Motor neuron (in vitro differentiated cells): Measurements from ENCODE around the gene TTC7B. TPM values are rescaled to one million over a fixed set of nuclear protein-coding genes. Genes with fewer than 3 reads are reported as not detected.

Experiments used
- ATAC-seq, 8 experiments: fragments of 200-7000 bp; cut with Tn5 transposase; replicated peaks in 6 of 8; 2 replicates each; pipeline ENCODE4 v1.8.0; 2021; ENCODE audit warnings: mild to moderate bottlenecking in 8 of 8, moderate library complexity in 8 of 8
- H3K27ac ChIP-seq, 2 donors: fragments of 250-450 bp; sonication (Bioruptor Pico); 2 replicates each; pipeline ENCODE4 v1.9.0; 2021; ENCODE audit warnings: antibody characterized with exemption in 2 of 2, mild to moderate bottlenecking in 2 of 2, moderate library complexity in 1 of 2
- H3K4me1 ChIP-seq, 2 donors: fragments of 250-450 bp; sonication (Bioruptor Pico); replicated peaks in 1 of 2; 2 replicates each; pipeline ENCODE4 v1.6.1; 2021; ENCODE audit warnings: antibody characterized with exemption in 2 of 2, mild to moderate bottlenecking in 2 of 2, moderate library complexity in 1 of 2
- H3K4me3 ChIP-seq, 5 donors: fragments of 250-450 bp; sonication (Bioruptor Pico); 2 replicates each; pipeline ENCODE4 v1.9.0; 2021; ENCODE audit warnings: antibody characterized with exemption in 5 of 5, mild to moderate bottlenecking in 5 of 5, moderate library complexity in 4 of 5
- WGBS, 10 experiments: fragments of 450-650 bp; shearing (Covaris generic); methylation state at CpG; one replicate each; pipeline ENCODE4 v1.0.0; 2022; 5-methylcytosine and 5-hydroxymethylcytosine counted together
- in situ Hi-C, 9 experiments: fragments of 400-800 bp; cut with MboI; loops; one replicate each; pipeline ENCODE4 v1.15.0; 2021; ENCODE audit warnings: low sequenced_read_pairs in 9 of 9, low pct_unique_long_range_greater_than_20kb in 2 of 9; ENCODE audit not compliant: unreplicated experiment in 9 of 9
- total RNA-seq, 8 experiments: library from RNA; unstranded; fragments of 300-600 nt; gene quantifications; 2 replicates each; pipeline versions ENCODE4 v1.2.3 to v1.2.4, GENCODE V29; 2022

TTC7B gene
- total RNA-seq, 8 experiments from 2014 or later, result 0.81 to 38.2 (median 22.8) TPM

DNA sequence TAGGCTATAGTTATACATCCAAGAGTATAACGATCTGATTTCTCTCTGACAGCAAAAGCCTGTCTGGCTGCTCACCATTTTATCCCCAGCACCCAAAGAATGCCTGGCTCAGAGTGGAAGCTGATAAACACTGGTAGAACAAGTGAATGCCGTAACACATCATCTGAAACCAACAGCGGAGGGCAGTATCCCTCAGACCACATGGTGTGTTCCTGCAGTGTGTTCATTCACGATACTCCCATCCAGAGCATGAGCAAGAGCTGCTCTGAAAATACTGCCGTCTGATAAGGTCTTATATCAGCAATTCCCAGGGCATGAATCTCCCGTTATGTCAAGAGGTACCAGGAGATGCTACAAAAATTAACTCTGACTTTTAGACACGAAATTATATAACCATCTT, 95.9 kb downstream of the TTC7B start:
- Histone ChIP-seq H3K4me3 (no peak overlapping the region), H3K4me1 (no peaks in the 10 kb centered on the region), H3K27ac (no peak overlapping the region)
- peak in 2 of 8 experiments; percentile 50 to 62 for ATAC-seq
- WGBS, 10 experiments, result 66 to 87% (median 79%) methylated on average over 2 to 5 of the region's 7 CpGs
- in situ Hi-C loops, result loop anchor here in 1 of 9 experiments (25.0 kb wide), 1 partner anchor 408 kb away; no protein-coding TSS in a partner anchor

DNA sequence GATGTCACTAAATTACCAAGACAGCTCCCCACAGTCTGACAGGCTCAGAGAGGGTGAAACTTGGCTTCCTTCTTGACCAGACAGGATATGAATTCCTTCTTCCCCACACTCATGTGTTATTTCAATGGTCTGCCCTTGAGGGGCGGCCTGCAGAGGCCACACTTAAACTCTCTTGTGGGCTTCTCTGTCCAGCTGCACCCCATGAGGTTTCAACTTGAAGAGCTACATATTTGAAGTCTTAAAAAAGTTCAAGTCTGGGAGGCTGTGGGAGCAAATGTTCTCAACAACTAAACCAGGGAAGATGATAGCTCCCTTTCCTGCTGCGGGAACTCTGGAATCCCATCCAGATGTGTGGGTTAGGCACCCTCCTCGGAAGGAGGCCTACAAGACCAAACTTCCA, 98.3 kb downstream of the TTC7B start:
- Histone ChIP-seq H3K4me1 (no peaks in the 10 kb centered on the region), H3K4me3 (no peak overlapping the region), H3K27ac (no peak overlapping the region)
- WGBS, 10 experiments, result 0 to 100% (median 30%) methylated on average over 1 to 3 of the region's 3 CpGs; no CpG with 5 or more reads in 5 of the 10 experiments
- in situ Hi-C loops, result loop anchor here in 1 of 9 experiments (25.0 kb wide), 1 partner anchor 406 kb away; no protein-coding TSS in a partner anchor
- no peak for ATAC-seq

DNA sequence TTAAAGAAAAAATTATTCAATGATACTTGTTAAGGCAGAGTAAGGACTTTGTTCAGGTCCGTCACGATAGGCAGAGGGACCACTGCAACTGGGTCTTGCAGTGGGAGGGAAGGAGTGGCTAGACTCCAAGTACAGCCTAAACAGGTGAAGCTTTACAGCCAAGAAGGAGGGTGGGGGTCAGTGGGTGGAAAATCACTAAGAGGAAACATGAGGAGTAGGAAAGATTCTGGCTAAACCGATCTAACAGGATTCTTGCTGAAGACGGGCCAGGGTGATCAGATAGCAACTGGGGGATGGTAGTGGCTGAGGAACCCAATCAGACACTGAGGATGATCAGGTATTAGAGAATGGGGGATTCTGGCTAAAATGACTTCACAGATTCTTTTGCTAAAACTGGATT, 100.2 kb downstream of the TTC7B start:
- H3K27ac ChIP-seq, result no peak overlapping the region
- H3K4me3 ChIP-seq, result no peak overlapping the region
- no peaks in the 10 kb centered on the region for H3K4me1 ChIP-seq
- no peak for ATAC-seq
- 71 to 100% (median 91%) methylated on average over 1 to 4 of the region's 4 CpGs; no CpG with 5 or more reads in 4 of the 10 experiments for WGBS, 10 experiments
- in situ Hi-C loops, result loop anchor here in 1 of 9 experiments (25.0 kb wide), 1 partner anchor 404 kb away; no protein-coding TSS in a partner anchor

DNA sequence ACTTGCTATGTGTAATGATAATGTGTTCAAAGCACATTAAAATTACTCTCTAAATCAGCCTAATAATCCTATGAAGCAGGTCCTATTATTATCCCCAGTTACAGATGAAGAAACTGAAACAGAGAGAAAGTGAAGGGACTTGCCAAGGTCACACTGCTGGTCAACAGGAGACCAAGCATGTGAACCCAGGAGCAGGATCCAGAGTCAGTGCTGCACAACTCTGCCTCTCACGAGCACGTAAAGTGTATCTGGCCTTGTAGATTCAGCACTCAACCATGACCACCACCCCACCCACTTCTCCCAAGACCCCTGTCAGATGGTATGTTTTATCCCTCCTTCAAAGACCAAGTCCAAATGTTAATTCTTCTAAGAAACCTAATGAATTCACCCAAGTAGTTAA, 100.7 kb downstream of the TTC7B start:
- Histone ChIP-seq H3K4me1 (no peaks in the 10 kb centered on the region), H3K4me3 (no peak overlapping the region), H3K27ac (no peak overlapping the region)
- WGBS, 10 experiments, result 92 to 100% (median 100%) methylated on average over 2 of the region's 2 CpGs; no CpG with 5 or more reads in 5 of the 10 experiments
- no peak for ATAC-seq
- in situ Hi-C loops, result loop anchor here in 1 of 9 experiments (25.0 kb wide), 1 partner anchor 403 kb away; no protein-coding TSS in a partner anchor

DNA sequence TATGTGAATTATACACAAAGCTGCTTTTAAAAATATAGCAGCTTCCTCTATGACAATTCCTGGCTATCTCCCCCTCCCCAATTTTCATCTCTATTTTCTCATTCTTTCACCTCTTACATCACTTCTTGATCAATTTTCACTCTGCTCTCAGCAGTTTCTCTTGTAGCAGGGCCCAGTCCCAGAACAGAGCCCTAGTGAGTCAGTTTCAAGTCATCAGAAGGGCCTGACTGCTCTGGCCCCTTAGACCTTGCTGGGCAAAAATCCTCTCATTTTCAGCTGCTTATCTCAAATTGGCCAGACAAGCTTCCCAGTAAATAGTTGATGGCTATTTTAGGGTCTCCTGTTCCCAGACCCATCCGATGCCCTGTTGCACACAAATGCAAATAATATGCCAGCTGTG, 101.4 kb downstream of the TTC7B start:
- H3K27ac ChIP-seq, result no peak overlapping the region
- 80 to 100% (median 100%) methylated on average over 1 of the region's 1 CpG; no CpG with 5 or more reads in 4 of the 10 experiments for WGBS, 10 experiments
- in situ Hi-C loops, result loop anchor here in 1 of 9 experiments (25.0 kb wide), 1 partner anchor 403 kb away; no protein-coding TSS in a partner anchor
- H3K4me1 ChIP-seq, result no peaks in the 10 kb centered on the region
- H3K4me3 ChIP-seq, result no peak overlapping the region
- ATAC-seq, result peak in 1 of 8 experiments; percentile 53

GRCh38 chr14:90704738-90705392, 111.4 kb downstream of the TTC7B start:
- 77 to 100% (median 94%) methylated on average over 1 to 5 of the region's 9 CpGs for WGBS, 10 experiments
- Histone ChIP-seq H3K4me3 (no peak overlapping the region), H3K4me1 (no peaks in the 10 kb centered on the region), H3K27ac (no peak overlapping the region)
- peak in 1 of 8 experiments; percentile 70 for ATAC-seq
- in situ Hi-C loops, result loop anchor here in 1 of 9 experiments (25.0 kb wide), 1 partner anchor 393 kb away; no protein-coding TSS in a partner anchor

GRCh38 chr14:90703841-90704737, 112.1 kb downstream of the TTC7B start:
- in situ Hi-C loops, result loop anchor here in 1 of 9 experiments (25.0 kb wide), 1 partner anchor 392 kb away; no protein-coding TSS in a partner anchor
- WGBS, 10 experiments, result 53 to 100% (median 77%) methylated on average over 2 to 10 of the region's 14 CpGs
- H3K4me1 ChIP-seq, result peaks cover 0 to under 1% of the 10 kb centered on the region in 2 donors
- no peak overlapping the region for H3K4me3 ChIP-seq
- ATAC-seq, result no peak
- H3K27ac ChIP-seq, result no peak overlapping the region

- in situ Hi-C loops, result loop anchor here in 1 of 9 experiments (25.0 kb wide), 1 partner anchor 389 kb away; no protein-coding TSS in a partner anchor
- peaks cover 29% of the 10 kb centered on the region in 2 donors for H3K4me1 ChIP-seq
- H3K27ac ChIP-seq, result no peak overlapping the region
- 50 to 100% (median 84%) methylated on average over 1 to 14 of the region's 16 CpGs for WGBS, 10 experiments
- ATAC-seq, result no peak
- H3K4me3 ChIP-seq, result no peak overlapping the region
Measured at GRCh38 chr14:90700933-90701776, 115.1 kb downstream of the TTC7B start.

DNA sequence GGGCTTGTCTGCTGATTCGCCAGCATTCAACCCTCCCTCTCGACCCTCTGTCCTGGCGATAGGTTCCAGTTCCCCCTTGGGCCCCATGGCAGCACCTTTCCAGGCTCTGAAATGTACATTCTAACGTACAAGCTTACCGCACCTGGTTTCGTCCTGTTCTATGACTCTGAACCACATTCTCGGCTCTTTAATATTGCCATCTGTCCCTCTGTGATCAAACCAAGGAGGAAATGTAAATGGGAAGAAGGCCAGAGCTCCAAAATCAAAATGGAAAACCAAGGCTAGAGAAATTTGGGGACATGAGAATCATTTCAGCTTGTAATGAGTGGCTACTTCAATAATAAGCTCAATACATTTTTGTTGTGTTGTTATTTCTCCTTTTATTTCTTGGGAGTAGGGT, 117.2 kb downstream of the TTC7B start:
- peak overlapping the region; percentile 38 for H3K27ac ChIP-seq
- ATAC-seq, result no peak
- no peak overlapping the region for H3K4me3 ChIP-seq
- in situ Hi-C loops, result loop anchor here in 3 of 9 experiments (25.0 kb wide), 2 partner anchors 287 to 312 kb away; partner anchors contain the start of gene CALM1 (in 1 of the 3)
- 68 to 100% (median 90%) methylated on average over 4 to 7 of the region's 7 CpGs for WGBS, 10 experiments
- H3K4me1 ChIP-seq, result peaks cover 37 to 39% of the 10 kb centered on the region in 2 donors

DNA sequence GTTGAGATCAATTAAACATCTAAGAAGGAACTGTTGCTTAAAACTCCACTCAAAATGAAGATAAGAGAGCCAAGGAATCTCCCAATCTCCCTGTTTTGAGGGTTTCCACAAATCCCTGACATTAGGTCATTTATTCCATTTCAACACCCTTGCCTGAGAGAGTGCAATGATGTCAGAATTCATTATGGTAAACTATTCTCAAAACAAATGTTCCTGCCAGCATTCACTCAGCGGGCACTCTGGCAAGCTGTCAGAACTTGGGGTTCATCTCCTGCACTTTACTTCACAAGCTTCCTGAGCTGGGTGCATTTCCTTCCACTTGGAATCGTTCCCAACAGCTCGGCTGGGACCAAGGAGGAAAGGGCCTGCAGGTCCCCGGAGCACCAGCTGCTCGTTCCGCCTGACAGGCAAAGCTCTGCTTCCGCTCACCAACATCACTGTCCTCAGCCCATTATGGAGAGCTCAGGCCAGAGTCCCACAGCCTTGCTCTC, 117.8 kb downstream of the TTC7B start:
- Histone ChIP-seq H3K27ac (peak overlapping the region; percentile 38), H3K4me1 (peaks cover 37 to 39% of the 10 kb centered on the region in 2 donors), H3K4me3 (no peak overlapping the region)
- 17 to 77% (median 59%) methylated on average over 1 to 5 of the region's 7 CpGs; no CpG with 5 or more reads in 4 of the 10 experiments for whole genome bisulfite sequencing, 10 experiments
- in situ Hi-C loops, result loop anchor here in 3 of 9 experiments (25.0 kb wide), 2 partner anchors 286 to 311 kb away; partner anchors contain the start of gene CALM1 (in 1 of the 3)
- ATAC-seq, result peak; percentile 29 to 88 (median 48)

GRCh38 chr14:90697577-90698206, 118.5 kb downstream of the TTC7B start:
- Histone ChIP-seq H3K4me3 (no peak overlapping the region), H3K27ac (no peak overlapping the region), H3K4me1 (peaks cover 37 to 39% of the 10 kb centered on the region in 2 donors)
- in situ Hi-C loops, result loop anchor here in 3 of 9 experiments (25.0 kb wide), 2 partner anchors 285 to 310 kb away; partner anchors contain the start of gene CALM1 (in 1 of the 3)
- 9 to 100% (median 33%) methylated on average over 1 to 13 of the region's 15 CpGs for whole genome bisulfite sequencing, 10 experiments
- peak; percentile 64 to 93 (median 75) for ATAC-seq
